ENCODE results near the gene PNKD.

- TF ChIP-seq GATA2 (IDR thresholded peaks at IDR 0.05; ENCODE audit: low read depth, low read length) (no peak), GATA3 (IDR thresholded peaks at IDR 0.05; ENCODE audit: low read depth, low read length) (no peak)
Observed at GRCh38 chr2:218363736-218364135, 93.4 kb downstream of the PNKD start.
